Pons (tissue), 1 donor: Measurements from ENCODE around the gene RMI1.

Experiments
- DNase-seq: peaks from one replicate; pipeline ENCODE4 v3.0.0-alpha.2; 2016; ENCODE audit warnings: low spot score

RMI1 gene

DNA sequence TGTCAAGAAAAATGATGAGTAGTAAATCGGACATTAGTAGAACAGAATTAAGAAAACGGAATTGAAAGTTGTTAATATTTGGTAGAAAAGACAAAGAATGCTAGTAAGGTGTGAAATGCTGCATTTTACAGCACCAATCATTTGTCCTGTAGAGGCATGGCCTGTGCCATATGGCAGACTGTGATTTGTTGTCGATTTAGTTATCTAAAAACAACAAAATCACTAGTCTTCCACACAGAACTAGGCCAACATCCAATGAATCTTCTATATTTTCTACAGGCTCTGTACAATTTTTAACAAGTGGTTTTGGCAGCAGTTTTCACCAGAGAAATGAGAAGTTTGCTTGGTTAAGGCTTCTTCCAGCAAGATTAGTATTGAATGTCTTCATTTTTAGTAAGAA lies 11.0 kb upstream of the RMI1 start:
- no peak for DNase-seq

DNA sequence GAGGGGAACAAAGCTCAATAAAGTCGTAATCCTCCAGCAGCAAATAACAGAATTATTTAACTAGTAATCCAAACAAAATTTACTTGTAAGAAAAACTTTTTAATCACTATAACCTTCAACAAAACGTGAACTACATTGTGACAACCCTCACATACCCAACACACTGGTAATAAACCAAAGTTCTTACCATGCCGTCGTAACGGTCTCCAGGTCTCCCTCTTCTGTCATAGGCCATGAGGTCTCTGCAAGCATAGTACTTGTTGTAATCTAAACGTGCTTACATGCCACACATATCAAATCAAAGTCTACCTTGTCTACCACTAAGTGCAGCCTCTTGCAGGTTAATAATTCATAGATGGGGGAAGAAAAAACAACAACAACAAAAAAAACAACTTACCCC lies 9.1 kb upstream of the RMI1 start:
- no peak for DNase-seq

DNA sequence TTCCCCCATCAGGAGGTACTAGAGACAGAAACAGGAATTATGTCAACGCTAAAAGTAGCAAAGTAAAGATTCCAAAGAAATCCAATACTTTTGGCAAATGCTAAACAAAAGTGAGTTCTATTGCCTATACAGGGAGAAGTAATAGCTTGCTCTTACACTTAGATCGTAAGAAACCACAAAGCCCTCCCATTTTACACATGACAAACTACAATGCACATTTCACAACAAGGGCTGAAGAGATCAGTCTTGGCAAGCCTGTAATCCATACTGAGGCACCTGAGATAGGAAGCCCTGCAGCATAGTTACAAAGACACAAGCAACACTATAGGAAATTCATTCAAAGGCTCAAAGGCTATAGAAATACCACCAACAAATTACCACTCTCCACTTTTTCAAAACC lies 8.3 kb upstream of the RMI1 start:
- DNase-seq, result no peak

DNA sequence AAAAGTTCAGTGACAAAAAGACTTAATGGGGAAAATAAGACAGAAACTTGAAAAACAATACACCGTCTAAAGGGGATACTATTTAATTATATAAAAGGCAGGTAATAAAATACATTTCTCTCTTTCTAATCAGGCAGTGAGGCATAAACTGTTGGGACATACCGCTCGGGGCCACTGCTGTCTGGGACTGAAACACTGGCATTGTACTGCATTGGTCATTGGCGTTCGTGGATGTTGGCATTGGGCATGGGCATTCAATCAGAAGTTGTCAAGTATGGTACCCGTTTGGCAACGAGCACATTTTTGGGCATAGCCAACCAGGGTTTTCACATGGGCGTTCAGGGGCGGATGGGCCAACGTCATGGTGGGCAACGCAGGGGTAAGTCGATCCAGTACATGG lies 5.3 kb upstream of the RMI1 start:
- no peak for DNase-seq

DNA sequence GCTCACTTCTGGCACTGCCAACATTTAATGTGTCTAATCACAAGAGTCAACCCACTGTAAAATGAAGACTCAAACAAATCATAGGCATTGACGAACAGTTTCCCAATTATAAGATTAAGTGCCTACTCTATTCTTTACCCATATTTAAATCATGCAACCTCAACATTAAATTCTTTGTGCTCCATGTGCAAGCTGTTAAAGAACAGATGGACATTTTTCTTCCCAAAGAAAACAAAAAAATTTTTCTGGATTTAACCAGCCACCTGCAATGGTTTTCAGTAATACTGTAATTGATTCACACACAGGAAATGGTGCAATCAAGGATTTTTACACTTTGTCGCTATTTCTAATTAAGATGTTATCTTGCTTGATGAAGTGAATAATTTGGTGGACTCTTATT lies 4.2 kb upstream of the RMI1 start:
- no peak for DNase-seq

DNA sequence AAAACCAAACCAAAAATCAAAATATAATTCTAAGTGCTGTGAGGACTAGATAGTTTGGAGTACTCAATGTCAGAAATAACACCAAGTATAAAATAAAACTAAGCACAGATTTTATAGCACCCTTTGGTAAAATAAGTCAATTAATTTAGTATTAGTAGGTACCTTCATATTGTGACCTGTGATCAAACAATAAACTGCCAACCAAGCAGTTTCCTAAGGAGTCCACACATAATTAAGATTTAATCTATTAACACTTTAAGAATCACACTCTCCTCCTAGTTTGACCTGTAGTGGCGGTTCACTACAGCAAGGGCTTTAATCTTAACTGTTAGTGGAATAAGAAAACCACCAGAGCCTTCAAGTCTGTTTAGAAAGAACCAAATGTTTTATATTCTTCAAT lies 3.4 kb upstream of the RMI1 start:
- no peak for DNase-seq

DNA sequence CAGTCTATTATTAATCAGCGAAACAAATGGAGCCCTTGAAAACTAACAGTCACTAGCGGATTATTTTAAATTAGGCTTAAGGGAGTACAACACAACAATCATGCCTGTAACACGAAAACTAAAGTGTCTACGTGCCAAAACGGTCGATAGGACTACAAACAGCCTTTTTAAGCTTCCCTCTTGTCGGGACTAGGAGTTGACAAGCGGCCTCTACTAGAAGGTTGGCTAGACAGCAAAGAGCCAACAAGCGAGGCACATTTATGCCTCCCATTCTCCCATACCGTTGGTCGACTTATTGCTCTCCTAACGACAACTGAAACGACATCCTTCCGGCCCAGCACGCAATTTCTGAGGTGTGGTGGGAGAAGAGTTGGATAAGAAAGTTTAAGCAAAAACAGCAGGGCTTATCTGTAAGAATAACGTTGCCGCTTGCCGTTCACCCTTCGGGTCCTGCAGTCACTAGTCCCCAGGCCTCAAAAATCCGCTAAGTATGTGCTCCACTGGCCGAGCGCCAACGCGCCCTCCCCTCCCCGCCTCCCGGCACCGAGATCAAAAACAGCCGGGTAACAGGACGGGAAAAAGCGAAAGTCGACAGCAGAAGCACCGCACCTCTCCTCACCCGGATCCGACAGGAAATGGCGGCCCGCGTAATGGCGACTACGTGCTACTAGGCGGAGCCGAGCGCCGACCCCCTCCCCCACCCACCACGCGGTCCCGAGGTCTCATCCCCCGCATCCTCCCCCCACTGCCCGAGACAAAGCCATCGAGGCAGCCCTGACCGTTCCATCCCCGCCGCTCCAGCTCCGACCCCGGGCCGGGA lies 1.4 kb upstream of the RMI1 start:
- DNase-seq, result peak; percentile 68

DNA sequence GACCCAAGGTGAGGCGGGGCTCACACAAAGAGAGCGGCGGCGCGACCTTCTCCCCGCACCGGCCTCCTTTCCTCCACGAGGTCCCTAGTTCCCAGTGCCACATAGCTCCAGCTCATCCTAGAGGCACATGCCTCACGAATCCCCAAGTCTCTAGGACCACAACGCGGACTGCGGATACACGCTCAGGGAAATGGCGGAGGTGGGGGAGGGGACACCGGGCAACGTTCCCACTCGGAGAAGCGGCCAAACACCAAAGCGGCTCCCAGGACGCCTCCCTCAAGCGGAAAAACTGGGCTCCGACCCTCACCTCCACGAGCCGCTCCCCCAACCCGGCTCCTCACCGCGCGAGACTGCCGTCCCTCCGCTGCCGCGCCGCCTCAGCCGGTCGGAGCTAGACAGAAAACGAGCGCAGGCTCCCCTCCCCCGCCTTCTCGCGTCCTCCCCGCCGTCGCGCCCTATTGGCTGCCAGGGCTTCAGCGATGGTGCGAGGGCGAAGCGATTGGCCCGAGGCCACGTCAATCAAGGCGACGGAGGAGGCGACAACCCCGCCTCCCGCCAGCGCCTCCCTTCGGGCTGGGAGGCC lies 702 bp upstream of the RMI1 start, which contains the start of gene HNRNPK:
TSS of gene HNRNPK (minus strand) at position 404 of the 583 bp plus-strand sequence. CDS start 1,963 bp downstream, outside the sequence.
- peak; percentile 97 for DNase-seq

DNA sequence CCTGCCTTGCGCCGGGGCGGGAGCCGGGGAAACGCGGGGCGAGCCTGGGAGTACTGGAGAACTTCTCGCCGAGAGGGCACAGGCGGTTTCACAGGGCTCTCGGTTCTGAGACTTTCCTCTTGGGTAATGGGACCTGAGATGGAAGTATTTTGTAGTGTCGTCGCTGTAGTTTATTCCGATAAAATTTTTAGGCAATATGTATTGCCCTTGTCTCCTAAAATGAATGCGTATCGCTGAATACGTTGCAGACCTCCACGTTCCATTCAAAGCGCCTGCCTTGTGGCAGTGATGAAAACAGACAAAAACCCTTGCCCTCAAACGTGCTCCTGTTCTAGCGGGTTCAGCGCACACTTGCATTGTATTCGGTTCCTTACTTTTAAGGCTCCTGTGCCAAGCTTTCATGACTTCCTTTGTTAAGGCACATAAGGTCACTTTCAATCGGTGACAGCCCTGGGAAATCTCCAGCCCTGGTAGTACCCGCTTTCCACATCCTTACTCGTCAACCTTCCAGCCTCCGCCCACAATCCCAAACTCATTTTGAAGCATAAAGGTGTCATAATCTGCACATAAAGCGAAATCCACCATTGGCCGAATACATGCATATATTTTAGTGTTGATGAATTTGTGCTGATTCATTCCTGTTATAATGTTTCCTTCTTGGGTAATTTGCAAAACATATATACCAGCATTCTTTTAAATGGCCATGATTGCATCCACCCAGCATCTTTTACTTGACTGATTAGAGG lies 694 bp downstream of the RMI1 start:
- DNase-seq, result peak; percentile 47

DNA sequence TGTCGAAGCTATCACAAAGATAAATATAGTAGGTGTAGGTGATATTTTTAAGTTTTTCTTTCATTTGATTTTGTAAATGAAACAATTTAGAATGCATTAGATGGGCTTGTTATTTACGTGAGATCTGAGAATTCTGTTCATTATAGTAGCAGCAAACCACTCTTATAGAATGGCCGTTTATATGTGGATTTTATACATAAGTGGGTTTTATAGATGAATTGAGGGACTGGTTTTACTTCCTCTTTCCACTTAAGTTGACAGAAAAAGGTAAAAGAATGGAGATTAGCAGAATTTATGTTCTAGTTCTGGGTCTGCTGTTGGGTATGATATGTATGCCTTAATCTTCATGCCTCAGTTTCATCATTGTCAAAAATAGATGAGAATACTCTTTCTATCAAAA lies 5.6 kb downstream of the RMI1 start:
- no peak for DNase-seq

DNA sequence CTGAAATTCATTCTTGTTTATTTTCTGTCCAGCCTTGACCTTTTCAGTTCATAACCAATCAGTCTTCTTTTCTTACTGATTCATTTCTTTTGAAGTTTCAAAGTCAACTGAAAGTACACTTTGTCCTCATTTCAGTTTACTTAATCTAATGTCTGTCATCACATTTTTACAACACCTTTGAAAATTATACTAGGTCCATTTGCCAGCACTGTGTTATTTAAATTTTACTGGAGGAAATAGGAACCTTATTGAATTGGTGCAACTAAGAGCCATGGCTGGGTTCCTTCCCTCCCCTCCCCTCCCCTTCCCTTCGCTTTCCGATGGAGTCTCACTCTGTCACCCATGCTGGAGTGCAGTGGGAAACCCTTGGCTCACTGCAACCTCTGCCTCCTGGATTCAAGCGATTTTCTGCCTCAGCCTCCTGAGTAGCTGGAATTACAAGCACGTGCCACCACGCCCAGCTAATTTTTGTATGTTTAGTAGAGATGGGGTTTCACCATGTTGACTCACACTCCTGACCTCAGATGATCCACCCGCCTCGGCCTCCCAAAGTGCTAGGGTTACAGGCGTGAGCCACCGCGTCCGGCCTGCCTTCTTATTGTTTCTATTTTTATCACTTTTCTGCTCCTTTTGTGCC lies 6.3 kb downstream of the RMI1 start:
- DNase-seq, result no peak

DNA sequence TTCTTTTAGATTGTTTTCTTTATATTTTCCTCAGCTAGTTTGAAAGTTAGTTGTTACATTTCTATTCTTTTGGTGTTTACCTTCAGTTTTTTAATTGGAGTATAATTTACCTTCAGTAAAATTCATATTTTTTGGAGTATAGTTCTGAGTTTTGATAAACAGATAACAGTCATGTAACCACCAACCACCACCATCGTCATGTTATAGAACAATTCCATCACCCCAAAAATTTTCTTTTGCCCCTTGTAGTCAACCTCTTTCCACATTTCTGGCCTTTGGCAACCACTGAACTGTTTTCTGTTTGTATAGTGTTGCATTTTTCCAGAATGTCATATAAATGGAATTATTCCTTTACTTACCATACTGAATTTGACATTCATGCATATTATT lies 6.8 kb downstream of the RMI1 start:
- DNase-seq, result no peak

DNA sequence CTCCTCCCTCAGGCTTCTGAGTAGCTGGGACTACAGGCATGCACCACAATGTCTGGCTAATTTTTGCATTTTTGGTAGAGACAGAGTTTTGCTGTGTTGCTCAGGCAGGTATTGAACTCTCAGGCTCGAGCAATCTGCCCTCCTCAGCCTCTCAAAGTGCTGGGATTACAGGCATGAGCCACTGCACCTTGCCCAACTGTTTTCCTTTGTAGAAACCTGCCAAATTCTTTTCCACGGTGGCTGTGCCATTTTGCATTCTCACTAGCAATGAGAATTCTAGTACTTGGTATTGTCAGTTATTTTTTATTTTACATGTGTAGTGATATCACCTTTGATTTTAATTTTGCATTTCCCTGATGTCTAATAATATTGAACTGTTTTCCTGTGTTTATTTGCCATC lies 7.8 kb downstream of the RMI1 start:
- DNase-seq, result no peak

DNA sequence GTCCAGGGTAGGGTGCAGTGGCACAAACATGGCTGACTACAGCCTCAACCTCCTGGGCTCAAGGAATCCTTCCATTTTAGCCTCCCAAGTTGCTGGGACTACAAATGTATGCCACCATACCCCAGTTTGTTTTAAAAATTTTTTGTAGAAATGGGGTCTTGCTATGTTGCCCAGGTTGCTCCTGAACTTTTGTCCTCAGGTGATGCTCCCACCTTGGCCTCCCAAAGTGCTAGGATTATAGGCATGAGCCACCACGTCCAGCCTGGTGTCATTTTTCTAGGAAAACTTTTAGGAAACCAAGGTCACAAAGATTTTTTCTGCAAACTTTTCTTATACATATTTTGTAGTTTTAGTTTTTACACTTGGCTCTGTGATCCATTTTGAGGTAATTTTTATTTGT lies 10.8 kb downstream of the RMI1 start:
- DNase-seq, result no peak

DNA sequence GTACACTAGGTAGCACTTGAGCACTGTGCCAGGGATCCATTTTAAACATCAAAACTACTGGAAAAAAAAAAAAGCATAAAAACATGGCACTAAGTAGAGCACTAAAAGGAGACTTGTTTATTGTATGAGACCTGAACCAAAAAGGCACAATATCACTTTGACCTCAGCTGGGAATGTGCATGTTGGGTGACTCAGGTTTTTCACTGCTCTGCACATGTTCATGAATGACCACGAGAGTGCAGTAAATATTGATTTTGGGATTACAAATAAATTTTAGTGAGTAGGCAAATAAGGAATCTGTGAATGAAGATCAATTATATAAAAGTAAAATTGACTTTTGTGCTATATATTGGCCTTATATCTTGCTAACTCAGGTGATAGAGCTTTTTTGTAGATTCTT lies 11.8 kb downstream of the RMI1 start:
- DNase-seq, result no peak

DNA sequence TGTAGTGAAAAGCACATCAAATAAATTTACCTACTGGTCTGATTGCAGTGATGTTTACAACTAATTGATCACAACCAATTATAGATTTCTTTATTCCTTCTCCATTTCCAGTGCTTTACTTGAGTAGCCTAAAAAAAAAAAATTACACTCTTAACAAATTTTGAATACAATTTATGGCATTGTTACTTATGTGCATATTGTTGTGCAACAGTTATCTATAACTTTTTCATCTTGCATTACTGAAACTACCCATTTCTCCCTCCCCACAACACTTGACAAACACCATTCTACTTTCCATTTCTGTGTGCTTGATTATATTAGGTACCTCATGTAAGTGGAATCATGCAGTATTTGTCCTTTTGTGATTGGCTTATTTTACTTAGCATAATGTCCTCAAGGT lies 12.3 kb downstream of the RMI1 start:
- DNase-seq, result no peak

DNA sequence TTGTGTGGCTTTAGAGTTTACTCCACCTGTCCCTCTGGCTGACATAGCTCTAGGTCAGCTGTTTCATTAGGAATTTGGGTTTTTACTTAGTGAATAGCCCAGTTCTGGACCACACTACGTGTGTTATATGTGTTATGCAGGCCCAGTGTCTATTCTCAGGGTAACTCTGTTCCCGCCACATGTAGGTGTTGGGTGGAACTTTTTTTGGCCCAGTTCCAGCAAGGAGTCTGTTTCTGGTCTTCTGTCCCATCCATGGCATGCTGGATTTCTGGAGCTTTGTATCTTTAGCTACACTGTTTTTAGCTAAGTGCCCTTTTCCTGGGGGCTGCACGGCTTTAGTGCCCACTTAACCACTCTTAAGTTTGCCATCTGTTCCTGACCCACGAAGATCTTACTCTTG lies 15.5 kb downstream of the RMI1 start:
- no peak for DNase-seq

DNA sequence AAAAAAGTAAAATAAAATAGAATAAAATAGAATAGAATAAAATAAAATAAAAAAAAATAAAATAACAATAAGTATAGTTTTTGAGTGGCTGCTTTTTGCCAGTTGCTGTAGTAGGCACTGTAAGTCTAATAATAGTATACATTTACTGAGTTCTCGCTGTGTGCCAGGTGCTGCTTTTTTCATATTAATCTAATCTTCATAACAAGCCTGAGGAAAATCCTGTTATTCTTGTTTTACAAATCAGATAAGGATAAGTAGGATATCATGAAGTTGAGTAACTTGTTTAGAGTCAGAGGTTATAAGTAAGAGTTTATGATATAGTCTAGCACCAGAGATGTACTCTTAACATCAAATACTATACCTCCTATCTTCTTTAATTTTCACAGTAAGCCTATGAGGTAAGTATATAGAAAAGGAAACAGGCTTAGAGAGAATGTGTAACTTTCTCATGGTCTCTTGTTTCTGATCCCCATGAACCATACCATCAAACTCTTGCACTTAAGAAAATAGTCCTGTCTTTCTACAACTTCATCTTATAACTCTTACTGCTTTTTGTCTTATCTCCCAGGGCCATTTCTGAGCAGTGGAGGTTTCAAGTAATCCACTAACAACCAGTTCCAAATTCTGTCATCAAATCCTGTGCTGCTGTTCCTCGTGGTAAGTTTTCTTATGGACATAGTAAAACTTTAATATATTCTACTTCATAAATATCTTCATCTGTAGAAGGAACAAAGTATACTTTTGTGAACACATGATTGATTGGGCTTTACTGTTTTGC lies 18.7 kb downstream of the RMI1 start:
- no peak for DNase-seq

DNA sequence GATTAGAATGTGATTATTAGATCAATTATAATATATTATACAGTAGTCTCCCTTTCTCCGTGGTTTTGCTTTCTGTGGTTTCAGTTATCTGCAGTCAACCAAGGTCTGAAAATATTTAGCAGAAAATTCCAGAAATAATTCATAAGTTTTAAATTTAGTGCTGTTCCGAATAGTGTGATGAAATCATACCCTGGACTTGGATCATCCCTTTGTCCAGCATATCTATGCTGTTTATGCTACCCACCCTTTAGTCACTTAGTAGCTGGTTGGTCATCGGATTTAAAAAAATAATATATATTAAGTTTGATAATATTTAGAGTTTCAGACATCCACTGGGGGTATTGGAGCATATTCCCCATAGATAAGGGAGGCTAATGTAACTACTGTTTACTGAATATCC lies 19.6 kb downstream of the RMI1 start:
- DNase-seq, result no peak

DNA sequence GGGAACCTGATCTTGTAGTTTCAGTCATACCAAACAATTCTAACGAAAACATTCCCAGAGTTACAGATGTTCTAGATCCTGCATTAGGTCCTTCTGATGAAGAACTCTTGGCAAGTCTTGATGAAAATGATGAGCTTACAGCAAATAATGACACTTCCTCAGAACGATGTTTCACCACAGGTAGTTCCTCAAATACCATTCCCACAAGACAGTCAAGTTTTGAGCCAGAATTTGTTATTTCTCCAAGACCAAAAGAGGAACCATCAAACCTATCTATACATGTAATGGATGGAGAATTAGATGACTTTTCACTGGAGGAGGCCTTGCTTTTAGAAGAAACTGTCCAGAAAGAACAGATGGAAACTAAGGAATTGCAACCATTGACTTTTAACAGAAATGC lies 21.0 kb downstream of the RMI1 start:
- DNase-seq, result peak; percentile 41

DNA sequence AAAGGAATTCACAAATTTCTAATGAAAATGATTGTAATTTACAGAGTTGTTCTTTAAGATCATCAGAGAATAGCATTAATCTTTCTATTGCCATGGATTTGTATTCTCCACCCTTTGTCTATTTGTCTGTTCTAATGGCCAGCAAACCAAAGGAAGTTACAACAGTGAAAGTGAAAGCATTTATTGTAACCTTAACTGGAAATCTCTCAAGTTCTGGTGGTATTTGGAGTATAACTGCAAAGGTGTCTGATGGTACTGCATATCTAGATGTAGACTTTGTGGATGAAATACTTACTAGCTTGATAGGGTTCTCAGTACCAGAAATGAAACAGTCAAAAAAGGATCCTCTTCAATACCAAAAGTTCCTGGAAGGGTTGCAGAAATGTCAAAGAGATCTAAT lies 21.7 kb downstream of the RMI1 start:
- no peak for DNase-seq

DNA sequence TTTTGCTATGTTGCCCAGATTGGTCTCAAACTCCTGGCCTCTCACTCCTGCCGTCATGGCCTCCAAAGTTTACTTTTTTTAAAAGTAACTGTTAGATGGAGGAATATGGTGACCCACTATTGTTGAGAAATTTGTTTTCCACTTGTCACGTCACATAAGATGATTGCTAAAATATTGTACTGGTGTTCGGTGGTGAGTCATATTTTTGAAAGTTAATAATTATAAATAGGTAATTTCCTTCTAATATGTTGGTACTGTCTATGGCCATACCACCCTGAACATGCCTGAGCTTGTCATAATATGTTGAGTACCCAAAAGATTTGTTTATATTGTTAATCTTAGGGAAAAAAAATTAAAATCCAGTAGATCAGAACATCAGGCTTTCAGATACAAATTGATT lies 22.6 kb downstream of the RMI1 start:
- DNase-seq, result no peak
